AML-193 (cell line): ENCODE results near the gene AGAP9.
"Not testable (repeated sequence)": the region's sequence is repeated elsewhere in the genome, so short reads cannot be mapped to it uniquely, and the experiment has no call there.

Experiments
- DNase-seq, 2 experiments: peaks; one replicate each; lab custom pipeline; 2025; lab: John Stamatoyannopoulos, UW

The AGAP9 gene

GRCh38 chr10:47457528-47457820 is 66.0 kb downstream of the AGAP9 start:
- DNase-seq: no peak

GRCh38 chr10:47456794-47457527 is 66.5 kb downstream of the AGAP9 start:
- no peak for DNase-seq

GRCh38 chr10:47456079-47456785 is 67.2 kb downstream of the AGAP9 start:
- no peak for DNase-seq

- not testable (repeated sequence) for DNase-seq
Observed at GRCh38 chr10:47455350-47456078, 67.9 kb downstream of the AGAP9 start.

- no peak for DNase-seq
Observed at GRCh38 chr10:47454780-47455058, 68.7 kb downstream of the AGAP9 start.

- no peak for DNase-seq
Observed at GRCh38 chr10:47454008-47454779, 69.2 kb downstream of the AGAP9 start.

GRCh38 chr10:47453141-47454007 is 70.1 kb downstream of the AGAP9 start:
- no peak for DNase-seq

- DNase-seq: no peak
Observed at GRCh38 chr10:47452495-47453140, 70.8 kb downstream of the AGAP9 start.

- DNase-seq: no peak
Observed at GRCh38 chr10:47451998-47452494, 71.4 kb downstream of the AGAP9 start.
